Measurements from ENCODE around the gene CNOT2.
"Not testable (repeated sequence)": the region's sequence is repeated elsewhere in the genome, so short reads cannot be mapped to it uniquely, and the experiment has no call there.

The CNOT2 gene

DNA sequence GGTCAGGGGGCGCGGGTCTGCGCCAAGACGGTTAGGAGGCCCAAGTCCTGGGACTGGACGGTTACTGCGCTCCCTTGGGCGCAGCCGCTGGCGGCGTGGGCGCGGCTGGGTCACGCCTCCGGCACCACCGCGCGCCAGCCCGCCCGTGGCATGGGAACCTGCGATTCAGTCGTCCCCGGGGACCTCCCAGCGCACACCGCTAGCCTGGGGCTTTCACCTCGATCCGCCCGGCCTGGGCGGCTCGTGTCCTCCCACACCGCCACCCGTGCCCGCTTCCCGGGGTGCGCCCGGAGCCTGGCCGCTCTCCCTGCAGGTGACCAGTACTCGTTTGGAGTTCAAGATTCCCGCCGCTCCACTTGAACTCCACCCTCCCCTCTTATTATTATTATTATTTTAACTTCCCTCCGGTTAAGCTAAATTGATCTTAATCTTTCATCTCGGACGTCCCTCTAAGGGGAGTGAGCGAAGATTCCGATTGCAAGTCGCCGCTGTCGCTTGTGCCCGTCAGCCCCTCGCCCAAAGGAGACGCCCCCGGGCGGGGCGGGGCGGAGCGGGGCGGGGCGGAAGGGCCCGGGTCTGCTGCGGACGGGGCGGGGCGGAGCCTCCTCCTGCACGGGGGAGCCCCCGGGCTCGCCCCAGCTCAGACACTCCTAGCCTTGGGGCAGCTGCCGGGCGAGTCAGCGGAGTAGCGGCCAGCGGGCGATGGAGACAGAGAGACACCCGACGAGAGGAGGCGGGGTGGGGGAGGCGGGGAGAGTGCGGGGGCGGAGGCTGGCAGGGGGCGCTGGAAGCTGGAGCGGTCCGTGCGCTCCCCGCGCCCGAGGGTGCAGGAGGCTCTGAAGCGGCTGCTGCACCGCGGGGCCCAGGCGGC lies 122.7 kb downstream of the CNOT2 start, which contains the start of gene KCNMB4:
Gene KCNMB4, plus strand, starts transcription at position 643 of the 871 bp plus-strand sequence. CDS start 445 bp downstream, outside the sequence.
- DNase-seq (ENCODE audit: low read depth) = peak; percentile 59

DNA sequence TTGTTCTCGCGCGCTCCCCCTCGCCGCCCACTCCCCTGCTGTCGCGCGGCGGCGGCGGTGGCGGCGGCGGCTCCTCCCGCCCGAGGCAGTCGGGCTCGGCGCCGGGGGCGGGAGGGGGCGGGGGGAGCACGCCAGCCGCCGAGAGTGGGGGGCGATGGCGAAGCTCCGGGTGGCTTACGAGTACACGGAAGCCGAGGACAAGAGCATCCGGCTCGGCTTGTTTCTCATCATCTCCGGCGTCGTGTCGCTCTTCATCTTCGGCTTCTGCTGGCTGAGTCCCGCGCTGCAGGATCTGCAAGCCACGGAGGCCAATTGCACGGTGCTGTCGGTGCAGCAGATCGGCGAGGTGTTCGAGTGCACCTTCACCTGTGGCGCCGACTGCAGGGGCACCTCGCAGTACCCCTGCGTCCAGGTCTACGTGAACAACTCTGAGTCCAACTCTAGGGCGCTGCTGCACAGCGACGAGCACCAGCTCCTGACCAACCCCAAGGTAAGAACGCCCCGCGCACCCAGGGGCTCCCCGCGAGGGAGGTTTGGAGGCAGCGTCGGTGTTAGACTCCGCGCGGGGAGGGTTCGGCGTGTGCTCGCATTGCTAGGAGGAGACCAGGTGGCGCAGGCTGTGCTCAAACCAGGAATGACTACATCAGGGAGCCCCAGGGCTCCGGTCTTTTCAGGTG lies 123.5 kb downstream of the CNOT2 start:
- peak; percentile 59 for DNase-seq (ENCODE audit: low read depth)

DNA sequence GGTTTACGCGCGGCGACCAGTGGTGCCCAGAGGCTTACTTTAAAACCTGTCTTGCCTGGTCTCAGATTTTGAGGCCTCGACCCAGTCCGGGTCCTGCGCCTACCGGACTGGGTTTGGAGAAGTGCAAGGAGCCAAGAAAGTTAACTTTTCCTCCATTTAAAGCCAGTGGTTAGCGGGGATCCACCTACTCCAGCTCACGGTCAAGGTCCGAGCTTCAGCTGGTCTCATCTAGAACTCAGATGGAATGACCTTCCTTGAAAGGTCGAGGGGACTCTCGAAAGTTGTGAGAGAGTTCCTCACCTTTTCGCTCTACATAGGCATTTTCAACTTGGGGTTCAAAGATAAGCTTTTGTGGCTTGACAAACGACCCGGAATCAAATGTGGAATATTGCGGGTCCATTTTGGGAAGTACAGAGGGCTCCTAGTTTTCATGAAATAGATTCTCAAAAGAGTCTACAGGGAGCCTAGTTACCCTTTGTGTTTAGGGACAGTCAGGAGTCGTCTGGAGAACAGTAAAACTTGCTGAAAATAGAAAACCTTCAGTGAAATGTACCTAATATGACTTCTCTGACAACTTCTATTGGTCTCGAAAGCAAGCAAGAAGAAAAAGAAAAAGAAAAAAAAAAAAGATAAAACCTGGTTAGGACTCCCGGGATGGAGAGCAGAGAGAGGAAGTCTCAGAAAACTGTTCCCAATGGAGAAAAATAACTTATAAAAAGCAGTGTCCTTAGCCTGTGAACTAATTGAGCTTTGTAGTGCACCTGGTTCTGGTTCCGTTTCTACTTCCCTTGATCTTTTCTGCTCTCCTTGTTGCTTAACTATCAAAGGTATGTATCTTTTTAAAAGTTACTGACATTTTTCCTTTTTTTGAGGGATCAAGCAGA lies 124.3 kb downstream of the CNOT2 start:
- no peak for DNase-seq (ENCODE audit: low read depth)

DNA sequence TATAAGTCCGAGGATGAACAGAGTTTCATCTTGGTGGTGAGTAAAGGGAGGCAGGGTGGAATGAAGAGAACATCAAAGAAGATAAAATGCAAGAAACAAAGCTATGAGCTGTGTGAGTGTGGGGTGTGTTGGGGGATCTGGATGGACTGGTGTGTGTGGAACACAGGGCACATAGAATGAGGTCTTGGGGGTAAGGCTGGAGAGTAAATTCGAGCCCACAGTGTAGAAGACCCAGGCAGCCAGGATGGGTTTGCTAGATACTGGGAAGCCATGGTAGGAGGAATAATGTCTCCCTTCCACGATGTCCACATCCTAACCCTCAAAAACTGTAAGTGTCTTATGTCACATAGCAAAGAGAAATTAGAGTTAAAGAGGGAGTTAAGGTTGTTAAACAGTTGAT lies 129.6 kb downstream of the CNOT2 start:
- no peak for DNase-seq (ENCODE audit: low read depth)

DNA sequence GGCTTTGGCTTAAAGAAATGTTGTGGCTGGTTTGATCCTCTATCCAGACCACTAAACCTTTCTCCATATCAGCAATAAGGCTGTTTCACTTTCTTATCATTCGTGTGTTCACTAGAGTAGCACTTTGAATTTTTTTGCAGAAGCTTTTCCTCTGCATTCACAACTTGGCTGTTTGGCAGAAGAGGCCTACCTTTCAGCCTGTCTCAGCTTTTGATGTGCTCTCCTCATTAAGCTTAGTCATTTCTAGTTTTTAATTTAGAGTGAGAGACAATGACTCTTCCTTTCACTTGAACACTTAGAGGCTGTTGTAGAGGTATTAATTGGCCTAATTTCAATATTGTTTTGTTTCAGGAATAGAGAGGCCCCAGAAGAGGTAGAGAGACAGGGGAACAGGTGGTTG lies 136.6 kb downstream of the CNOT2 start:
- no peak for DNase-seq (ENCODE audit: low read depth)

DNA sequence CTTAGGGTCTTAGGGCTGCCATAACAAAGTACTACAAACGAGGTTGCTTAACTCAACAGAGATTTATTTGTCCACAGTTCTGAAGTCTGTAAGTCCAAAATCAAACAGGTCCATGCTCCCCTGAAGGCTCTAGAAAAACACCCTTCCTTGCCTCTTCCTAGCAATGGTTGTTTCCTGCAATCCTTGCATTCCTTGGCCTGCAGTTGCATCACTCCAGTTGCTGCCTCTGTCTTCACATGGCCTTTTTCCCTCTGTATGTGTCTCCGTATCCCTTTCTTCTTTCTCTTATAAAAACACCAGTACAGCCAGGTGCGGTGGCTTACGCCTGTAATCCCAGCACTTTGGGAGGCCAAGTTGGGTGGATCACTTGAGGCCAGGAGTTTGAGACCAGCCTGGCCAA lies 140.3 kb downstream of the CNOT2 start:
- DNase-seq (ENCODE audit: low read depth) = no peak

DNA sequence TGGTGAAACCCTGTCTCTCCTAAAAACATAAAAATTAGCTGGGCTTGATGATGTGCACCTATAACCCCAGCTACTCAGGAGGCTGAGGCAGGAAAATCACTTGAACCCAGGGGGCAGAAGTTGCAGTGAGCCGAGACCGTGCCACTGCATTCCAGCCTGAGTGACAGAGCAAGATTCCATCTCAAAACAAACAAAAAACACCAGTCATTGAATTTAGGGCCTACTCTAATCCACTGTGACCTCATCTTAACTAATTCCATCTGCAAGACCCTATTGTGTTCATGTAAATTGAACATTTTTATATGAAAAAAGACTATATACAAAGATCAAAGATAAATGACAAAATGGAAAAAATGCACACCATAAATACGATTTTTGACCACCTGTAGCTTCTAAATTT lies 140.7 kb downstream of the CNOT2 start:
- no peak for DNase-seq (ENCODE audit: low read depth)

DNA sequence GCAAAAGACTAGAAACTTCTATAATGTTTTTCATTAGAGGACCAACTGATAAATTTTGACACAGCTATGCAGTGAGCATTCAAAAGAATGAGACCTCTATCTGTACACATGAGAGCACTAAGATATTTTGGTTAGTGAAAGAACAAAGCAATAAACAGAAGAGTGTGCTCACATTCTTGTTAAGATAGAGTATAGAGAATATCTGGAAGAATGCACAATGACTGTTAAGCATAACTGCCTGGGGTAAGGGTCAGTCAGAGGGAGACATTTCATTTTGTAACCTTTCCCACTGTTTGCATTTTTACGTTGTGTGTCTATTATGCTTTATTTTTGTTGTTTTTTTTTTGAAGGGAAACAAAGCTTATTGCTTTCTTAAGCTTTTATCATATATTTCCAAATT lies 143.5 kb downstream of the CNOT2 start:
- no peak for DNase-seq (ENCODE audit: low read depth)

DNA sequence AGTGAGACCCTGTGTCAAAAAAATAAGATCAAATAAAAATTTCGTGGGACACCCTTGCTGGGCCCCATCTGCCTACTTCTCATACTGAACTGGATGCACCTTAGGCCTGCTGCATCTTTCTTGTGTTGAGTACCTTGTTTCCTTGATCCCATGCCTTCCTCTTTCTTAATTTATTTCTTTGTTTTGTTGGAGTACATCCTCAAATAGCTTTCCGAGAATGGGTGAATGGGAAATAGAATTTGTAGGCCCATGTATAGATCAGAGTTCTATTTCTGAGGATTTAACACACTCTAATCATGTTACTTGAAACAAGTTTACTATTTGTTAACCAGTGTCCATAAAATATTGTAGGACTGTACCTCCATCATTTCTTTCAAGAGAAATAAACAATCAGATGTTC lies 146.4 kb downstream of the CNOT2 start:
- no peak for DNase-seq (ENCODE audit: low read depth)

DNA sequence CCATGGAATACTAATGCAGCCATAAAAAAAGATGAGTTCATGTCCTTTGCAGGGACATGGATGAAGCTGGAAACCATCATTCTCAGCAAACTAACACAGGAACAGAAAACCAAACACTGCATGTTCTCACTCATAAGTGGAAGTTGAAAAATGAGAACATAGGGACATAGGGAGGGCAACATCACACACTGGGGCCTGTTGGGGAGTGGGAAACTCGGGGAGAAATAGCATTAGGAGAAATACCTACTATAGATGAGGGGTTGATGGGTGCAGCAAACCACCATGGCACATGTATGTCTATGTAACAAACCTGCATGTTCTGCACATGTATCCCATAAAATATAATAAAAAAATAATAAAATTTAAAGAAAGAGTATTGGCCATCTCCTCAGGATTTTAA lies 149.4 kb downstream of the CNOT2 start:
- not testable (repeated sequence) for DNase-seq (ENCODE audit: low read depth)

DNA sequence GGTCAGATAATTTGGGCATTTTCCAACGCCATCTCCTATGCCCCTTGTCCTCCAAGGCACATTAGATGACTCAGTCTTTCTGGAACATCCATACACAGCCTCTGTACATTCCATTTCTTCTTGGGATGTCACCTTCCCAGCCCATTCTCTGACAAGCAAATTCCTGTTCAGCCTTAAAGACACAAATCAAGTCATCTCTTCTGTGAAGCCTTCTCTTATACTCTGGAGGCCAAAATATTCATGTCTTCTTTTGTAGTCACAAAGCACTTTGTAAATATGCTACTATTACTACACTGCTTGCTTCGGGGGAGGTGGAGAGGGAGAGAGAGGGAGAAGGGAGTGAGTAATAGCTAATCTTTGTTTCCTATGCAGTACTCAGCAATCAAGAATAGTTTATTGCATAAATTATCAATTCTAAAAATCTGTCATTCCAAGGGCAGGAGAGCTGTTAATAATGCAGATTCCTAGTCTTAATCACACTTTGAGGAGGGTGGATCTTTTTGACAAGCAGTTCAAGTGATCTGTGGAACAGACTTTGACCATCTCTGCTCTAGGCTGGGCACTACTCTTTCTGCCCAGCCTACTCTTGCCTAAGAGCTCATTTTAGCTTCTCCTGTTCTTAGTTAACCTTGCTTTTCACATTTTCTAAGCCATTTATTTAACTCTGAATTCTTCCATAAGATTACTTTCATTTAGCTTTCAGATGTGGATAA lies 150.7 kb downstream of the CNOT2 start:
- DNase-seq (ENCODE audit: low read depth) = no peak

DNA sequence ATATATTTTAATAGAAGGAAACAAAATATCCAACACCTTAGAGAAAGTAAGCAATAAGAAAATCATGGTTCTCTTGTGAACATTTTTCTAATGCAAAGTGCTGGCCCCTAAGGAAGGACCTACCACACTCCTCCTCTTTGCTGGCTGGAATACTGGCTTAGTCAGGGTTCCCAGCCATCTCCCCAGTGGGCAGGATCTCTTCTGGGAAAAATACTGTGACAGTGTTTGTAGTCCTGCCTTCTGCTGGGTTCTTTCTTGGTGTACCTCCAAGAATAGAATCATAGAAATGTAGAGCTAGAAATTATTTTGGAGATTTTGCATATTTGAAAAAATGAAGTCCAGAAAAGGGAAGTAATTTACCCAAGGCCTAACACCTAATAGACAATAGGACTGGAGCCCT lies 154.8 kb downstream of the CNOT2 start:
- DNase-seq (ENCODE audit: low read depth) = no peak

DNA sequence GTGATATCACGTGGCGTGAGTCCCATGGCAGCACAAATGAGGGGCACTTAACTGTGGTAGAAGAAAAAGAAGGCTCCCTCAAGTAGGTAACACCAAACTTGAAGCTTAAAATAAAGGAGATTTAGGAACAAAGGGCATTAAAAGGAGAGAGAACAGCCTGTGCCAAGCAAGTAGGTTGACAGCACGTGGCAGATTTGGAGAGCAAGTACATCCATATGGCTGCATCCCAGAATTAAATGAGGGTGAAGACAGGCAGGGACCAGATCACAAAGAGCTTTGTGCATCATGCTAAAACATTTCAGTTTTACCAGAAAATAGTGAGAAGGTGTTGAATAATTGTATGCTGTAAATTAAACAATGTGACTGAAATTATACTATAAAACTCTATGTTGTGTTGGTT lies 155.6 kb downstream of the CNOT2 start:
- DNase-seq (ENCODE audit: low read depth) = no peak

DNA sequence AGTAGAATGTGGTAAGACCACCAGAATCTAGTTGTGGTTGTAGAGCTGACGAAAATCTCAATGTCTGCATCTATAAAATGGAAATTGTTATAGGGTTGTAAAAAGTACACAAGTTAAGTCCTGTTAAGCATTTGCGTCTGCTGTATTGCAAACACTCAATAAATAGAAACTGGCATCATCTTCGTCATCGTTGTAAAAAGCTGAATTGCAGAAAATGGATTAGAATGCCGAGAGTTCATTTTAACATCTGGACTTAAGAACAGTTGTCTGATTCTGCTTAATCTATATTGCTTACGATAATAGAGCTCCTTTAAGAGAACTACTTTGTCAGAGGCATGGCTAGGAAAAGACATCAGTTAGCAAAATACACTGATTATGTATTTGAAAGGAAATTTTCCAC lies 156.1 kb downstream of the CNOT2 start:
- DNase-seq (ENCODE audit: low read depth) = no peak

DNA sequence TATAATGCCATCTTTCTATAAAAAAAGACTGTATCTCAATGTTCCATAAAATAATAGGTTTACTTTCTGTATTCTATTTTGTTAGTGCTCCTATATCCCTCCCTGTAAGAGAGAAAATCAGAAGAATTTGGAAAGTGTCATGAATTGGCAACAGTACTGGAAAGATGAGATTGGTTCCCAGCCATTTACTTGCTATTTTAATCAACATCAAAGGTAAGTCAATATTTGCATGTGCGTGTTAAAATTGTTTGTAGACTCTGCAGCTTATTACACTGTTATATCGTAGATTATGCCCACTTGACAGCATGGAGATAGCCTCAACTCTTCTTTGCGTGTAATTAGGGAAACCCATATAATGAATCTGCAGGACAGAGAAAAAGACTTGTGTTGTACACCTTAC lies 156.9 kb downstream of the CNOT2 start:
- DNase-seq (ENCODE audit: low read depth) = no peak

DNA sequence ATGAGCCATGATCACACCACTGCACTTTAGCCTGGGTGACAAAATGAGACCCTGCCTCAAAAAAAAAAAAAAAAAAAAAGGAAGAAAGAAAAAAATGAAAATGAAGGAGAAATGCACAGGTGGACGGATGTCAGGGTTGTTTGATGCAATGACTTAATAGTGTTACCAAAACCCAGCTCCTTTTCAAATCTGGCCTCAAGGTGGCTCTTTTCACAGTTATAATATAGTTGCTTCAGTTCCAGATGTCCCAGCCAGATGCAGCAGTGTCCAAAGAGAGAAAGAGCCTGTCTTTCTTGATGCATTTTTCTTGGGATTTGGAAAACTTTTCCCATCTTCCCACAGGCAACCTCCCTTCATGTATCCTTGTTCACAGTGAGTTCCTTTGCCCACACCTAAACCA lies 159.4 kb downstream of the CNOT2 start:
- no peak for DNase-seq (ENCODE audit: low read depth)

DNA sequence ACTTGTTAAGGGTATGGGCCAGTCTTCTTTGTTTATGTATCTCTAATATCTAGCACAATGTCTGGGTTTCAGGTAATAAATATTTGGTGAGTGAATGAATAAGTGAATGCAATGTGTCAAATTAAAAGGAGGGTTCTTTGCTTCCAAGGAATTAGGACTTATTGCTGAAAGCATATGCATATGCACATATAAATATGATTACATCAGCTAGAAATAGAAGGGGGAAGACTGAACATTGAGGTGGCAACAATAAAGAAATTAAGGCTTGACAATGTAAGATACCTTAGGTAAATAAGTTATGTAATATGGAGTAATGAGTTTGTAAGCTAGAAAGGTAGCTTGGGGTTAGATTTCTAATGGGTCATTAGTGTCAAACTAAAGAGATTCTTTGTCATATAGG lies 160.6 kb downstream of the CNOT2 start:
- no peak for DNase-seq (ENCODE audit: low read depth)

Measured in T follicular helper cell (primary cell).